PC-3 (cell line): ENCODE measurements around the gene AVEN. TPM values are rescaled to one million over a fixed set of nuclear protein-coding genes. Genes with fewer than 3 reads are reported as not detected.

Experiments
- ATAC-seq: fragments of 200-7000 bp; cut with Tn5 transposase; 2 replicates; pipeline ENCODE4 v1.9.1; 2020; ENCODE audit warnings: mild to moderate bottlenecking, moderate library complexity
- BruUV-seq: library from RNA; stranded (reverse); fragments of 400-500 nt; replicated peaks from 2 replicates; lab custom pipeline; 2021; lab: Mats Ljungman, UMichigan
- CTCF ChIA-PET: fragments of 300-600 bp; sonication (Branson Sonifier 250); formaldehyde crosslinking; loops from one replicate; lab custom pipeline; 2022; ENCODE audit warnings: antibody characterized with exemption; lab: Charles Lee
- POLR2A ChIA-PET: fragments of 300-600 bp; sonication (Branson Sonifier 250); formaldehyde crosslinking; loops from one replicate; lab custom pipeline; 2022; ENCODE audit warnings: antibody characterized with exemption; ENCODE audit not compliant: unreplicated experiment; lab: Charles Lee
- DNase-seq: peaks from one replicate; pipeline ENCODE4 v3.0.0-alpha.2; 2015
- H2AFZ ChIP-seq: fragments of 300-600 bp; sonication (generic); 2 replicates; pipeline ENCODE4 v1.6.0; 2016; ENCODE audit warnings: antibody characterized with exemption, low read length
- H3F3A ChIP-seq: fragments of 300-600 bp; sonication (generic); one replicate; pipeline ENCODE4 v1.6.0; 2017; ENCODE audit warnings: antibody characterized with exemption, low read length, control low read depth, mild to moderate bottlenecking; ENCODE audit not compliant: unreplicated experiment
- H3K27ac ChIP-seq: fragments of 300-600 bp; sonication (generic); 2 replicates; pipeline ENCODE4 v1.5.1; 2016; ENCODE audit warnings: mild to moderate bottlenecking, low read length
- H3K27me3 ChIP-seq: fragments of 300-600 bp; sonication (generic); 2 replicates; pipeline ENCODE4 v1.6.1; 2016; ENCODE audit warnings: low read length, mixed read lengths
- H3K36me3 ChIP-seq: fragments of 300-600 bp; sonication (generic); 2 replicates; pipeline ENCODE4 v1.6.1; 2016; ENCODE audit warnings: low read depth, mixed run types, low read length, mixed read lengths
- H3K4me1 ChIP-seq: fragments of 300-600 bp; sonication (generic); 2 replicates; pipeline ENCODE4 v1.5.1; 2016; ENCODE audit warnings: low read length; ENCODE audit not compliant: insufficient read depth
- H3K4me2 ChIP-seq: fragments of 300-600 bp; sonication (generic); 2 replicates; pipeline ENCODE4 v1.6.0; 2016; ENCODE audit warnings: low read length
- H3K4me3 ChIP-seq: fragments of 300-600 bp; sonication (generic); 2 replicates; pipeline ENCODE4 v1.5.1; 2016; ENCODE audit warnings: mild to moderate bottlenecking, low read length, mixed read lengths
- H3K79me2 ChIP-seq: fragments of 300-600 bp; sonication (generic); 2 replicates; pipeline ENCODE4 v1.6.1; 2017; ENCODE audit warnings: low read length, mixed read lengths
- H3K9ac ChIP-seq: fragments of 300-600 bp; sonication (generic); 2 replicates; pipeline ENCODE4 v1.6.0; 2016; ENCODE audit warnings: mild to moderate bottlenecking, low read length
- H3K9me2 ChIP-seq: fragments of 300-600 bp; sonication (generic); replicated peaks from 2 replicates; pipeline ENCODE4 v1.6.1; 2016; ENCODE audit warnings: mixed run types, low read length, mixed read lengths
- H3K9me3 ChIP-seq: fragments of 300-600 bp; sonication (generic); 2 replicates; pipeline ENCODE4 v1.6.1; 2016; ENCODE audit warnings: low read length, mixed read lengths
- H4K20me1 ChIP-seq: fragments of 300-600 bp; sonication (generic); 2 replicates; pipeline ENCODE4 v1.6.1; 2016; ENCODE audit warnings: low read length, mixed read lengths
- CTCF ChIP-seq: fragments of 300-600 bp; sonication (generic); conservative IDR thresholded peaks from 2 replicates; pipeline ENCODE4 v1.5.1; 2017; ENCODE audit warnings: antibody characterized with exemption, low read depth, mild to moderate bottlenecking, low read length
- EZH2 ChIP-seq: fragments of 300-600 bp; sonication (generic); IDR thresholded peaks from one replicate; pipeline ENCODE4 v1.6.1; 2017; ENCODE audit warnings: antibody characterized with exemption, mild to moderate bottlenecking, low read length; ENCODE audit not compliant: unreplicated experiment
- EZH2phosphoT487 ChIP-seq: fragments of 300-600 bp; sonication (generic); IDR thresholded peaks from 2 replicates; pipeline ENCODE4 v1.6.1; 2018; ENCODE audit warnings: mild to moderate bottlenecking, antibody characterized with exemption, low read length, borderline replicate concordance
- intact Hi-C: fragments of 100-400 bp; cut with micrococcal nuclease; formaldehyde crosslinking; loops from 2 replicates; pipeline ENCODE4 v1.9.0; 2023
- total RNA-seq: library from RNA; depleted of rRNA; stranded (reverse); fragments of >200 nt; gene quantifications from 2 replicates; pipeline ENCODE4 v1.2.3, GENCODE V29; 2014

AVEN gene
- total RNA-seq, 1 experiment from 2014 or later = 10.5 TPM

- Histone ChIP-seq H4K20me1 (no peaks in the 10 kb centered on the region), H3K79me2 (no peaks in the 10 kb centered on the region), H3K9me2 (no peaks in the 10 kb centered on the region), H3K27ac (no peak overlapping the region), H3K4me2 (no peak overlapping the region), H3K9ac (no peak overlapping the region), H3K36me3 (no peaks in the 10 kb centered on the region), H3K27me3 (no peaks in the 10 kb centered on the region), H3K9me3 (no peaks in the 10 kb centered on the region), H3F3A (no peaks in the 10 kb centered on the region), H3K4me3 (no peak overlapping the region), H3K4me1 (peaks cover 6% of the 10 kb centered on the region), H2AFZ (no peak overlapping the region)
- ChIA-PET POLR2A (no interaction called here), CTCF (no interaction called here)
- intact Hi-C loops = no loop called here
- TF ChIP-seq EZH2 (no peak), CTCF (no peak), EZH2phosphoT487 (no peak)
- no TSS peak for BruUV-seq
- ATAC-seq (no peak), DNase-seq (no peak)
Observed at GRCh38 chr15:33985751-33986150, 53.3 kb downstream of the AVEN start.

GRCh38 chr15:33985287-33985686, 53.7 kb downstream of the AVEN start:
- no peaks in the 10 kb centered on the region for H3K36me3 ChIP-seq
- no peak for TF ChIP-seq EZH2
- no peak for TF ChIP-seq EZH2phosphoT487
- TF ChIP-seq CTCF = no peak
- H3F3A ChIP-seq = no peaks in the 10 kb centered on the region
- BruUV-seq = no TSS peak
- no peaks in the 10 kb centered on the region for H4K20me1 ChIP-seq
- no peak overlapping the region for H3K4me3 ChIP-seq
- no peaks in the 10 kb centered on the region for H3K9me2 ChIP-seq
- H3K79me2 ChIP-seq = no peaks in the 10 kb centered on the region
- intact Hi-C loops = no loop called here
- H3K27me3 ChIP-seq = no peaks in the 10 kb centered on the region
- DNase-seq (no peak), ATAC-seq (no peak)
- no peak overlapping the region for H2AFZ ChIP-seq
- no peak overlapping the region for H3K9ac ChIP-seq
- no peaks in the 10 kb centered on the region for H3K9me3 ChIP-seq
- H3K4me2 ChIP-seq = no peak overlapping the region
- H3K4me1 ChIP-seq = peaks cover 6% of the 10 kb centered on the region
- POLR2A ChIA-PET = no interaction called here
- CTCF ChIA-PET = no interaction called here
- H3K27ac ChIP-seq = no peak overlapping the region

- no peak for ATAC-seq
- no peaks in the 10 kb centered on the region for H4K20me1 ChIP-seq
- ChIA-PET POLR2A (no interaction called here), CTCF (no interaction called here)
- TF ChIP-seq CTCF = no peak
- no peak for TF ChIP-seq EZH2
- TF ChIP-seq EZH2phosphoT487 = no peak
- BruUV-seq = no TSS peak
- no peak for DNase-seq
- H3K9me3 ChIP-seq = no peaks in the 10 kb centered on the region
- H3K27me3 ChIP-seq = no peaks in the 10 kb centered on the region
- H2AFZ ChIP-seq = no peak overlapping the region
- intact Hi-C loops = no loop called here
- H3K4me2 ChIP-seq = no peak overlapping the region
- no peak overlapping the region for H3K9ac ChIP-seq
- no peaks in the 10 kb centered on the region for H3K79me2 ChIP-seq
- H3K4me3 ChIP-seq = no peak overlapping the region
- no peaks in the 10 kb centered on the region for H3F3A ChIP-seq
- H3K27ac ChIP-seq = no peak overlapping the region
- H3K36me3 ChIP-seq = no peaks in the 10 kb centered on the region
- no peaks in the 10 kb centered on the region for H3K4me1 ChIP-seq
- no peaks in the 10 kb centered on the region for H3K9me2 ChIP-seq
Observed at GRCh38 chr15:33982516-33982915, 56.5 kb downstream of the AVEN start.
